22Rv1 (cell line): ENCODE data around the gene CLSTN2.

Source experiments
- CTCF ChIP-seq: fragments of 450-650 bp; IDR thresholded peaks from 2 replicates; pipeline ENCODE4 v1.5.1; 2017; ENCODE audit warnings: mild to moderate bottlenecking
- ZFX ChIP-seq: fragments of 450-650 bp; IDR thresholded peaks from 2 replicates; pipeline ENCODE4 v1.6.1; 2017; ENCODE audit warnings: antibody characterized with exemption, borderline replicate concordance

GRCh38 chr3:140386357-140387100 lies 451.5 kb downstream of the CLSTN2 start:
- no peak for TF ChIP-seq CTCF
- no peak for TF ChIP-seq ZFX
